HL-60 (cell line): Measurements from ENCODE around the gene NHP2.

ENCODE experiments used
- GABPA ChIP-seq: IDR thresholded peaks from 2 replicates; pipeline ENCODE4 v1.6.1; 2012; ENCODE audit warnings: low read depth
- POLR2AphosphoS5 ChIP-seq: IDR thresholded peaks from 2 replicates; pipeline ENCODE4 v1.6.1; 2012; ENCODE audit warnings: low read depth
- SPI1 ChIP-seq: IDR thresholded peaks from 2 replicates; pipeline ENCODE4 v1.6.1; 2012; ENCODE audit warnings: low read depth, mild to moderate bottlenecking, borderline replicate concordance
- TF ChIP-seq, protein P1 (sequence below): IDR thresholded peaks from one replicate; pipeline ENCODE4 v1.5.1; 2011; ENCODE audit warnings: low read length, control low read depth, inconsistent platforms; ENCODE audit not compliant: insufficient read depth
- TF ChIP-seq, protein P2 (sequence below): IDR thresholded peaks from 2 replicates; pipeline ENCODE4 v1.6.1; 2012; ENCODE audit warnings: low read depth; ENCODE audit not compliant: insufficient replicate concordance

DNA sequence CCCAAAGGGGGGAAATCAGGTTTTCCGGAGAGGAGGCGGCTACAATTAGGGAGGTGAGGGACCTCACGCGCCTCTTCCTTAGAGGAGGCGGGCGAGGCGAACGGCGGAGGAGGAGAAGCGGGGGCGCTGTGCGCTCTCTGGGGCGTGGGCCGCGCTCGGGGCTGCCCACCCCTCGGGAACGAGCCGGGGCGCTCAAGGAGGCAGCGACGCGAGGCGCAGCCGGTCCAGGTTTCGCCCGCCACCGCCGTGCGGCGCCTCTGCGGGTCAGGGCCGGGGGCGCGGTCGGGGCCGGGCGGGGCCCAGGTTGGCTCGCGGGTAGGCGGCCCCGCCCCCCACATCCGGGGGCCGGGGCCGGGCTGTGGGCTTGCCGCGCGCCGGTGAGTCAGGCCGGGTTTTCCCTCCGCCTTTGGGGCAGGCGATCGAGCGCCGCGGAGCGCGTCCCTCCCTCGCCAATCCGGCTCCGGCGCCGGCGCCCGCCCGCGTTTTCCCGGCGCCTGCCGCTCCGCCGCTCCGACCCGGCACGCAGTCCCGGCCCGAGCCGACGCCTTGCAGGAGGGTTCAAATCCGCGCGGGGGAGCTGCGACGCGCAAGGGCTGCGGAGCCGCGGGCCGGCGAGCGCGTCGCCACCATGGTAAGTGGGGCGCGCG, 40.4 kb downstream of the NHP2 start, which contains the start of gene N4BP3:
- TF ChIP-seq, protein P1, sequence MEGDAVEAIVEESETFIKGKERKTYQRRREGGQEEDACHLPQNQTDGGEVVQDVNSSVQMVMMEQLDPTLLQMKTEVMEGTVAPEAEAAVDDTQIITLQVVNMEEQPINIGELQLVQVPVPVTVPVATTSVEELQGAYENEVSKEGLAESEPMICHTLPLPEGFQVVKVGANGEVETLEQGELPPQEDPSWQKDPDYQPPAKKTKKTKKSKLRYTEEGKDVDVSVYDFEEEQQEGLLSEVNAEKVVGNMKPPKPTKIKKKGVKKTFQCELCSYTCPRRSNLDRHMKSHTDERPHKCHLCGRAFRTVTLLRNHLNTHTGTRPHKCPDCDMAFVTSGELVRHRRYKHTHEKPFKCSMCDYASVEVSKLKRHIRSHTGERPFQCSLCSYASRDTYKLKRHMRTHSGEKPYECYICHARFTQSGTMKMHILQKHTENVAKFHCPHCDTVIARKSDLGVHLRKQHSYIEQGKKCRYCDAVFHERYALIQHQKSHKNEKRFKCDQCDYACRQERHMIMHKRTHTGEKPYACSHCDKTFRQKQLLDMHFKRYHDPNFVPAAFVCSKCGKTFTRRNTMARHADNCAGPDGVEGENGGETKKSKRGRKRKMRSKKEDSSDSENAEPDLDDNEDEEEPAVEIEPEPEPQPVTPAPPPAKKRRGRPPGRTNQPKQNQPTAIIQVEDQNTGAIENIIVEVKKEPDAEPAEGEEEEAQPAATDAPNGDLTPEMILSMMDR = no peak
- TF ChIP-seq, protein P2, sequence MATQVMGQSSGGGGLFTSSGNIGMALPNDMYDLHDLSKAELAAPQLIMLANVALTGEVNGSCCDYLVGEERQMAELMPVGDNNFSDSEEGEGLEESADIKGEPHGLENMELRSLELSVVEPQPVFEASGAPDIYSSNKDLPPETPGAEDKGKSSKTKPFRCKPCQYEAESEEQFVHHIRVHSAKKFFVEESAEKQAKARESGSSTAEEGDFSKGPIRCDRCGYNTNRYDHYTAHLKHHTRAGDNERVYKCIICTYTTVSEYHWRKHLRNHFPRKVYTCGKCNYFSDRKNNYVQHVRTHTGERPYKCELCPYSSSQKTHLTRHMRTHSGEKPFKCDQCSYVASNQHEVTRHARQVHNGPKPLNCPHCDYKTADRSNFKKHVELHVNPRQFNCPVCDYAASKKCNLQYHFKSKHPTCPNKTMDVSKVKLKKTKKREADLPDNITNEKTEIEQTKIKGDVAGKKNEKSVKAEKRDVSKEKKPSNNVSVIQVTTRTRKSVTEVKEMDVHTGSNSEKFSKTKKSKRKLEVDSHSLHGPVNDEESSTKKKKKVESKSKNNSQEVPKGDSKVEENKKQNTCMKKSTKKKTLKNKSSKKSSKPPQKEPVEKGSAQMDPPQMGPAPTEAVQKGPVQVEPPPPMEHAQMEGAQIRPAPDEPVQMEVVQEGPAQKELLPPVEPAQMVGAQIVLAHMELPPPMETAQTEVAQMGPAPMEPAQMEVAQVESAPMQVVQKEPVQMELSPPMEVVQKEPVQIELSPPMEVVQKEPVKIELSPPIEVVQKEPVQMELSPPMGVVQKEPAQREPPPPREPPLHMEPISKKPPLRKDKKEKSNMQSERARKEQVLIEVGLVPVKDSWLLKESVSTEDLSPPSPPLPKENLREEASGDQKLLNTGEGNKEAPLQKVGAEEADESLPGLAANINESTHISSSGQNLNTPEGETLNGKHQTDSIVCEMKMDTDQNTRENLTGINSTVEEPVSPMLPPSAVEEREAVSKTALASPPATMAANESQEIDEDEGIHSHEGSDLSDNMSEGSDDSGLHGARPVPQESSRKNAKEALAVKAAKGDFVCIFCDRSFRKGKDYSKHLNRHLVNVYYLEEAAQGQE = no peak
- TF ChIP-seq POLR2AphosphoS5 = no peak
- no peak for TF ChIP-seq SPI1
- TF ChIP-seq GABPA = no peak
